Activated CD4-positive, CD25-positive, alpha-beta regulatory T cell (primary cell): ENCODE results near the gene FAM222B.
"Not testable (repeated sequence)": the region's sequence is repeated elsewhere in the genome, so short reads cannot be mapped to it uniquely, and the experiment has no call there.

Source experiments
- DNase-seq, 4 experiments: peaks; one replicate each; lab custom pipeline; 2025; lab: John Stamatoyannopoulos, UW

FAM222B gene

GRCh38 chr17:28726627-28727491 lies 115.7 kb downstream of the FAM222B start:
- peak; percentile 76 to 86 (median 82) for DNase-seq

GRCh38 chr17:28726226-28726626 lies 116.4 kb downstream of the FAM222B start, which contains the start of gene TLCD1:
Gene TLCD1 (minus strand): TSS chr17:28726233. CDS start chr17:28726097, 136 bp downstream.
- DNase-seq: peak; percentile 47 to 67 (median 59)

- DNase-seq: peak in 1 of 4 experiments; percentile 36
Measured at GRCh38 chr17:28725660-28726225, 116.8 kb downstream of the FAM222B start.

- no peak for DNase-seq
Measured at GRCh38 chr17:28725166-28725659, 117.4 kb downstream of the FAM222B start.

GRCh38 chr17:28724500-28725165 lies 118.0 kb downstream of the FAM222B start:
- DNase-seq: no peak

- not testable (repeated sequence) for DNase-seq
Measured at GRCh38 chr17:28723836-28724499, 118.6 kb downstream of the FAM222B start.

- no peak for DNase-seq
Measured at GRCh38 chr17:28723159-28723835, 119.3 kb downstream of the FAM222B start.

GRCh38 chr17:28722417-28723158 lies 120.0 kb downstream of the FAM222B start:
- DNase-seq: no peak

- not testable (repeated sequence) for DNase-seq
Measured at GRCh38 chr17:28720997-28721329, 121.6 kb downstream of the FAM222B start.

GRCh38 chr17:28720247-28720996 lies 122.2 kb downstream of the FAM222B start:
- no peak for DNase-seq

- no peak for DNase-seq
Measured at GRCh38 chr17:28719021-28719433, 123.6 kb downstream of the FAM222B start.

GRCh38 chr17:28718333-28719020 lies 124.1 kb downstream of the FAM222B start:
- no peak for DNase-seq

- DNase-seq: peak in 1 of 4 experiments; percentile 16
Measured at GRCh38 chr17:28717578-28718332, 124.8 kb downstream of the FAM222B start, which contains the start of gene RAB34. Gene RAB34 (minus strand): TSS chr17:28717868. CDS start chr17:28717266, 602 bp downstream.

GRCh38 chr17:28716740-28717577 lies 125.6 kb downstream of the FAM222B start:
- DNase-seq: no peak

- no peak for DNase-seq
Measured at GRCh38 chr17:28715217-28715616, 127.4 kb downstream of the FAM222B start.

- no peak for DNase-seq
Measured at GRCh38 chr17:28714281-28714680, 128.3 kb downstream of the FAM222B start.

GRCh38 chr17:28712705-28713415 lies 129.7 kb downstream of the FAM222B start:
- no peak for DNase-seq
